ENCODE results near the gene LILRA6.
"Not testable (repeated sequence)": the region's sequence is repeated elsewhere in the genome, so short reads cannot be mapped to it uniquely, and the experiment has no call there.

Gene LILRA6

DNA sequence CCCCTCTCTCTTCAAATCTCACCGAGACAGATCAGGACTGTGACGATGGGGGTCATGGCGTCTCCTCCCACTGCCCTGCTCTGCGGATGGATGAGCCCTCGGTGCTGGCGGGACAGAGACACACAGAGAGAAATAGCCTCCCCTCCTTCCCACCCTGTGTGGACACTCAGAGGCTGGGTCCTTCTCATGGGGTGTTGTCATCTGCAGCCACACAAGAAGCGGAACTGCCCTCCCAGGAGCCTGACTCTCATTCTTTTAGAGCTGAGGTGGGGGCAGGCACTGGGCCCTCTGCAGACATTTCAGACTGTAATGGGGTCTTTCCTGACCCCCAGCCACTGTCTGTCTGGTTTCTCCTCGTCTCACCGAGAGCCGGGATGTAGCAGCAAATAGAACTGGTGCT lies 37.9 kb upstream of the LILRA6 start:
- not testable (repeated sequence) for H2BK15ac ChIP-seq (ENCODE audit: low read depth, poor library complexity, severe bottlenecking); H3K79me1 ChIP-seq (replicated peaks; ENCODE audit: low read length, poor library complexity, severe bottlenecking); H4K8ac ChIP-seq (ENCODE audit: low read length); H3K9me3 ChIP-seq (ENCODE audit: control insufficient read depth, low read length); H2AK5ac ChIP-seq (ENCODE audit: low read length, severe bottlenecking); H2BK12ac ChIP-seq (ENCODE audit: low read length in 2 of 2); H3K18ac ChIP-seq (ENCODE audit: low read depth in 1 of 2, low read length in 2 of 2); H3K36me3 ChIP-seq (ENCODE audit: control insufficient read depth in 1 of 2, insufficient read depth in 2 of 2, low read depth in 1 of 2, low read length in 2 of 2); H2AFZ ChIP-seq (ENCODE audit: low read depth, low read length); H2BK120ac ChIP-seq (ENCODE audit: low read depth, low read length); H3K9ac ChIP-seq (ENCODE audit: low read length); H3K4me1 ChIP-seq (ENCODE audit: control insufficient read depth, insufficient read depth, low read depth, low read length); H3K4me3 ChIP-seq (ENCODE audit: insufficient read depth in 1 of 2, low read depth in 1 of 2, low read length in 2 of 2); H2BK5ac ChIP-seq (ENCODE audit: low read depth, low read length, poor library complexity, severe bottlenecking); H3K23ac ChIP-seq (ENCODE audit: low read length in 2 of 2); H4K91ac ChIP-seq (ENCODE audit: low read length); DNase-seq; H3K4me2 ChIP-seq (ENCODE audit: low read length, poor library complexity, severe bottlenecking); H3K4ac ChIP-seq (ENCODE audit: low read depth in 1 of 2, low read length in 2 of 2); H3K27ac ChIP-seq (ENCODE audit: low read length, poor library complexity, severe bottlenecking); H3K14ac ChIP-seq (ENCODE audit: low read length in 2 of 2)
- H3K27me3 ChIP-seq (ENCODE audit: control insufficient read depth in 1 of 2, insufficient read depth in 1 of 2, low read length in 2 of 2): peaks cover 0 to 32% of the 10 kb centered on the region in 2 experiments
- 81% methylated on average over 10 of the region's 10 CpGs for WGBS

GRCh38 chr19:54280025-54280424 lies 37.4 kb upstream of the LILRA6 start:
- H2BK120ac ChIP-seq (ENCODE audit: low read depth, low read length); H3K4me1 ChIP-seq (ENCODE audit: control insufficient read depth, insufficient read depth, low read depth, low read length); H3K27ac ChIP-seq (ENCODE audit: low read length, poor library complexity, severe bottlenecking): not testable (repeated sequence)

GRCh38 chr19:54279406-54279962 lies 36.9 kb upstream of the LILRA6 start:
- no peak overlapping the region for H3K23ac ChIP-seq (ENCODE audit: low read length in 2 of 2)
- no peak overlapping the region for H3K4ac ChIP-seq (ENCODE audit: low read depth in 1 of 2, low read length in 2 of 2)
- no peaks in the 10 kb centered on the region for H3K4me1 ChIP-seq (ENCODE audit: control insufficient read depth, insufficient read depth, low read depth, low read length)
- no peak for DNase-seq
- no peak overlapping the region for H3K9ac ChIP-seq (ENCODE audit: low read length)
- H2BK120ac ChIP-seq (ENCODE audit: low read depth, low read length): no peak overlapping the region
- H3K4me2 ChIP-seq (ENCODE audit: low read length, poor library complexity, severe bottlenecking): no peak overlapping the region
- no peak overlapping the region for H2BK12ac ChIP-seq (ENCODE audit: low read length in 2 of 2)
- no peaks in the 10 kb centered on the region for H3K36me3 ChIP-seq (ENCODE audit: control insufficient read depth in 1 of 2, insufficient read depth in 2 of 2, low read depth in 1 of 2, low read length in 2 of 2)
- H2BK5ac ChIP-seq (ENCODE audit: low read depth, low read length, poor library complexity, severe bottlenecking): no peak overlapping the region
- H3K9me3 ChIP-seq (ENCODE audit: control insufficient read depth, low read length): no peaks in the 10 kb centered on the region
- H4K91ac ChIP-seq (ENCODE audit: low read length): no peak overlapping the region
- no peak overlapping the region for H2AK5ac ChIP-seq (ENCODE audit: low read length, severe bottlenecking)
- no peak overlapping the region for H3K14ac ChIP-seq (ENCODE audit: low read length in 2 of 2)
- H4K8ac ChIP-seq (ENCODE audit: low read length): no peak overlapping the region
- H3K4me3 ChIP-seq (ENCODE audit: insufficient read depth in 1 of 2, low read depth in 1 of 2, low read length in 2 of 2): no peak overlapping the region
- no peak overlapping the region for H2AFZ ChIP-seq (ENCODE audit: low read depth, low read length)
- no peak overlapping the region for H3K27ac ChIP-seq (ENCODE audit: low read length, poor library complexity, severe bottlenecking)
- H2BK15ac ChIP-seq (ENCODE audit: low read depth, poor library complexity, severe bottlenecking): no peak overlapping the region
- peaks cover 0 to 33% of the 10 kb centered on the region in 2 experiments for H3K27me3 ChIP-seq (ENCODE audit: control insufficient read depth in 1 of 2, insufficient read depth in 1 of 2, low read length in 2 of 2)
- H3K79me1 ChIP-seq (replicated peaks; ENCODE audit: low read length, poor library complexity, severe bottlenecking): no peaks in the 10 kb centered on the region
- H3K18ac ChIP-seq (ENCODE audit: low read depth in 1 of 2, low read length in 2 of 2): no peak overlapping the region
- 85% methylated on average over 13 of the region's 18 CpGs for WGBS

More at GRCh38 chr19:54280025-54280424, 37.4 kb upstream of the LILRA6 start:
- H3K4me3 ChIP-seq (ENCODE audit: insufficient read depth in 1 of 2, low read depth in 1 of 2, low read length in 2 of 2); H4K91ac ChIP-seq (ENCODE audit: low read length); H3K36me3 ChIP-seq (ENCODE audit: control insufficient read depth in 1 of 2, insufficient read depth in 2 of 2, low read depth in 1 of 2, low read length in 2 of 2); H2BK12ac ChIP-seq (ENCODE audit: low read length in 2 of 2); H2BK15ac ChIP-seq (ENCODE audit: low read depth, poor library complexity, severe bottlenecking); H2BK5ac ChIP-seq (ENCODE audit: low read depth, low read length, poor library complexity, severe bottlenecking); DNase-seq; H3K9ac ChIP-seq (ENCODE audit: low read length); H3K79me1 ChIP-seq (replicated peaks; ENCODE audit: low read length, poor library complexity, severe bottlenecking); H3K4ac ChIP-seq (ENCODE audit: low read depth in 1 of 2, low read length in 2 of 2); H3K18ac ChIP-seq (ENCODE audit: low read depth in 1 of 2, low read length in 2 of 2); H3K9me3 ChIP-seq (ENCODE audit: control insufficient read depth, low read length); H2AK5ac ChIP-seq (ENCODE audit: low read length, severe bottlenecking); H2AFZ ChIP-seq (ENCODE audit: low read depth, low read length); H3K23ac ChIP-seq (ENCODE audit: low read length in 2 of 2); H3K14ac ChIP-seq (ENCODE audit: low read length in 2 of 2); H3K4me2 ChIP-seq (ENCODE audit: low read length, poor library complexity, severe bottlenecking); H4K8ac ChIP-seq (ENCODE audit: low read length): not testable (repeated sequence)
- H3K27me3 ChIP-seq (ENCODE audit: control insufficient read depth in 1 of 2, insufficient read depth in 1 of 2, low read length in 2 of 2): peaks cover 0 to 32% of the 10 kb centered on the region in 2 experiments
- WGBS: 30% methylated on average over 3 of the region's 4 CpGs

DNA sequence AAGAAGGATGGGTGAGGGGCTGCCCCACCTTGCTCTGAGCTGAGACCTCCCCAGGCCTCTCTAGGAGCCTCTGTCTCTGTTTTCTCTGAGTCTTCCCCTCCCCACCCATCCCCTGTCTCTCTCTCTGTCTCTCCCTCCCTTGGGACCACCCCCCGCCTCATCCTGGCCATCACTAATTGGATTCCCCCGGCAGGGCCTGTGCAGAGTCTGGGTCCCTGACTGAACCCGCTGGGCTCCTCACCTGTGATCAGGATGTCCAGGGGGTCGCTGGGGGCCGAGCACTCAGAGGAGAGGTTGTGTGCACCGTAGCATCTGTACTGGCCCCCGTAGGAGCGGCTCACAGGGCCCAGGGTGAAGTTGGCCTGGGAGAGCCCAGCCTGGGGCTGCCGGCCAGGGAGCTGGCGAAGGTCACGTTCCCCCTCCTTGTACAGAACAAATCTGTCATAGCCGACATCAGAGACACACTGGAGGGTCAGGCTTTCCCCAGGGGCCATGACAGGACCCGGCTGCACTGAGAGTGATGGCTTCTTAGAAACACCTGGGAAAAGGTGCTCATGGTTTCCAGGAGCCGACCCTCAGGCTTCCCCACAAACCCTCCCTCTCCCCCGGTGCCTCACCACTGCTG lies 36.1 kb upstream of the LILRA6 start:
- H3K27ac ChIP-seq (ENCODE audit: low read length, poor library complexity, severe bottlenecking); H2AK5ac ChIP-seq (ENCODE audit: low read length, severe bottlenecking); H3K4me2 ChIP-seq (ENCODE audit: low read length, poor library complexity, severe bottlenecking); H4K91ac ChIP-seq (ENCODE audit: low read length); DNase-seq; H3K18ac ChIP-seq (ENCODE audit: low read depth in 1 of 2, low read length in 2 of 2); H3K9me3 ChIP-seq (ENCODE audit: control insufficient read depth, low read length); H2BK12ac ChIP-seq (ENCODE audit: low read length in 2 of 2); H3K9ac ChIP-seq (ENCODE audit: low read length); H2BK120ac ChIP-seq (ENCODE audit: low read depth, low read length); H3K79me1 ChIP-seq (replicated peaks; ENCODE audit: low read length, poor library complexity, severe bottlenecking); H3K4me1 ChIP-seq (ENCODE audit: control insufficient read depth, insufficient read depth, low read depth, low read length); H3K4me3 ChIP-seq (ENCODE audit: insufficient read depth in 1 of 2, low read depth in 1 of 2, low read length in 2 of 2); H2BK15ac ChIP-seq (ENCODE audit: low read depth, poor library complexity, severe bottlenecking); H3K4ac ChIP-seq (ENCODE audit: low read depth in 1 of 2, low read length in 2 of 2); H2BK5ac ChIP-seq (ENCODE audit: low read depth, low read length, poor library complexity, severe bottlenecking); H3K36me3 ChIP-seq (ENCODE audit: control insufficient read depth in 1 of 2, insufficient read depth in 2 of 2, low read depth in 1 of 2, low read length in 2 of 2); H3K23ac ChIP-seq (ENCODE audit: low read length in 2 of 2); H3K14ac ChIP-seq (ENCODE audit: low read length in 2 of 2); H4K8ac ChIP-seq (ENCODE audit: low read length); H2AFZ ChIP-seq (ENCODE audit: low read depth, low read length): not testable (repeated sequence)
- 72% methylated on average over 12 of the region's 15 CpGs for WGBS
- peaks cover 0 to 36% of the 10 kb centered on the region in 2 experiments for H3K27me3 ChIP-seq (ENCODE audit: control insufficient read depth in 1 of 2, insufficient read depth in 1 of 2, low read length in 2 of 2)
